Fibroblast of pulmonary artery (primary cell): Measurements from ENCODE around the gene RALGPS1.

Experiments used
- DNase-seq: peaks from one replicate; pipeline ENCODE4 v3.0.0-alpha.2; 2010; ENCODE audit warnings: low read depth
- H3K4me3 ChIP-seq: replicated peaks from 2 replicates; pipeline ENCODE4 v1.5.1; 2011; ENCODE audit warnings: low read depth, mild to moderate bottlenecking, control low read depth, low read length, moderate library complexity
- TF ChIP-seq, protein P1 (sequence below): IDR thresholded peaks from 2 replicates; pipeline ENCODE4 v1.5.1; 2011; ENCODE audit warnings: mild to moderate bottlenecking, control low read depth, low read length, inconsistent platforms; ENCODE audit errors: missing control alignments

Gene RALGPS1

DNA sequence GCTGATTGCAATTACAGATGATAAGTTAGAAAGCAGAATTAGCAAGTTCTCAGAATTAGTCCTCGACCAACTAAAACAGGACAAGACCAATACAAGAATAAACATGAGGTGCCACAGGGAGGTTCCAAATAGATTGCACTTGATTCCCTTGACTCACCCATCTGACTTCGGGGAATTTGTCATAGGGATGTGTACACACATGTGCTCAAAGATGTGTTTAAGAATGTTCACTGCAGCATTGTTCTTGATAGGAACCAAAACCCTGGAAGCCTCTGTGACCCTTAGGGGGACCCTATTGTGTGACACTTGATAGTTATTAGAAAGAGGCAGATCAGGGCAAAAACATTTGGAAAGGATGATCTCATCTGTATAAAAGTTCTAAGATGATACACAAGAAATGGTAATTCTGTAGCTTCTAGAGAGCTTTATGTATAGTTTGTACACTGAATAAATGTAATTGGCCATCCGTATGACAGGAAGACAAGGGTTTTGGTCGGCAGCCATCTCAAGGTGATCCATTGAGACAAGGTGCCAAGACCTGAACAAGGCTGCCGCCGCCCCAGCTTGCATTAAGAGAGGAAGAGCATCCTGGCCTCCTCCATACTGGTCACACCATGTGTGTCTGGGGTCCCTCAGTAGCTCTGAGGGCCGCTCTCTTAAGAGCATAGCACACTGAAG, 301.8 kb downstream of the RALGPS1 start:
- TF ChIP-seq, protein P1, sequence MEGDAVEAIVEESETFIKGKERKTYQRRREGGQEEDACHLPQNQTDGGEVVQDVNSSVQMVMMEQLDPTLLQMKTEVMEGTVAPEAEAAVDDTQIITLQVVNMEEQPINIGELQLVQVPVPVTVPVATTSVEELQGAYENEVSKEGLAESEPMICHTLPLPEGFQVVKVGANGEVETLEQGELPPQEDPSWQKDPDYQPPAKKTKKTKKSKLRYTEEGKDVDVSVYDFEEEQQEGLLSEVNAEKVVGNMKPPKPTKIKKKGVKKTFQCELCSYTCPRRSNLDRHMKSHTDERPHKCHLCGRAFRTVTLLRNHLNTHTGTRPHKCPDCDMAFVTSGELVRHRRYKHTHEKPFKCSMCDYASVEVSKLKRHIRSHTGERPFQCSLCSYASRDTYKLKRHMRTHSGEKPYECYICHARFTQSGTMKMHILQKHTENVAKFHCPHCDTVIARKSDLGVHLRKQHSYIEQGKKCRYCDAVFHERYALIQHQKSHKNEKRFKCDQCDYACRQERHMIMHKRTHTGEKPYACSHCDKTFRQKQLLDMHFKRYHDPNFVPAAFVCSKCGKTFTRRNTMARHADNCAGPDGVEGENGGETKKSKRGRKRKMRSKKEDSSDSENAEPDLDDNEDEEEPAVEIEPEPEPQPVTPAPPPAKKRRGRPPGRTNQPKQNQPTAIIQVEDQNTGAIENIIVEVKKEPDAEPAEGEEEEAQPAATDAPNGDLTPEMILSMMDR, result no peak
- no peak overlapping the region for H3K4me3 ChIP-seq
- no peak for DNase-seq

GRCh38 chr9:127216888-127217217, 302.3 kb downstream of the RALGPS1 start:
- no peak for DNase-seq

GRCh38 chr9:127218818-127219217, 304.2 kb downstream of the RALGPS1 start:
- no peak for DNase-seq
- TF ChIP-seq, protein P1, result no peak
- no peak overlapping the region for H3K4me3 ChIP-seq

More at GRCh38 chr9:127216888-127217217, 302.3 kb downstream of the RALGPS1 start:
- no peak overlapping the region for H3K4me3 ChIP-seq
- TF ChIP-seq, protein P1, result no peak

GRCh38 chr9:127219520-127219919, 304.9 kb downstream of the RALGPS1 start:
- DNase-seq, result no peak
- TF ChIP-seq, protein P1, result no peak

DNA sequence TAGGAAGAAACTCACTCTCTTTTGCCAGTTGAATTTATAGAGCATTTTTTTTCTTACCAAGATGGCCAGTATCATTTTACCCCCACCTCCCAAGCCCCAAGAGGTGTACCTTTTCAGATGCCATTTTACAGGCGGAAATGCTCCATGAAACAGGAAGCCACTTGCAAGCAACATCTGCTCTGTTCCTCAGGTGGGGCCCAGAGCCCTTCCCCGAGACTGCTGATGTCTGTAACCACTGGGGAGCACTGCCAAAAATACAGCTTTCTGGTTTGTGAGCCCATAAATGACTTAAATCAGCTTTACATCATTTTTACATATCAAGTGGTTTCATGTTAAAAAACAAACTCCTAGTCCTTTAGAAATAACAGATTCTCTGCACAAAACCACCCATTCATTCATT, 307.1 kb downstream of the RALGPS1 start:
- H3K4me3 ChIP-seq, result no peak overlapping the region
- no peak for DNase-seq
- TF ChIP-seq, protein P1, result no peak

More at GRCh38 chr9:127219520-127219919, 304.9 kb downstream of the RALGPS1 start:
- no peak overlapping the region for H3K4me3 ChIP-seq

DNA sequence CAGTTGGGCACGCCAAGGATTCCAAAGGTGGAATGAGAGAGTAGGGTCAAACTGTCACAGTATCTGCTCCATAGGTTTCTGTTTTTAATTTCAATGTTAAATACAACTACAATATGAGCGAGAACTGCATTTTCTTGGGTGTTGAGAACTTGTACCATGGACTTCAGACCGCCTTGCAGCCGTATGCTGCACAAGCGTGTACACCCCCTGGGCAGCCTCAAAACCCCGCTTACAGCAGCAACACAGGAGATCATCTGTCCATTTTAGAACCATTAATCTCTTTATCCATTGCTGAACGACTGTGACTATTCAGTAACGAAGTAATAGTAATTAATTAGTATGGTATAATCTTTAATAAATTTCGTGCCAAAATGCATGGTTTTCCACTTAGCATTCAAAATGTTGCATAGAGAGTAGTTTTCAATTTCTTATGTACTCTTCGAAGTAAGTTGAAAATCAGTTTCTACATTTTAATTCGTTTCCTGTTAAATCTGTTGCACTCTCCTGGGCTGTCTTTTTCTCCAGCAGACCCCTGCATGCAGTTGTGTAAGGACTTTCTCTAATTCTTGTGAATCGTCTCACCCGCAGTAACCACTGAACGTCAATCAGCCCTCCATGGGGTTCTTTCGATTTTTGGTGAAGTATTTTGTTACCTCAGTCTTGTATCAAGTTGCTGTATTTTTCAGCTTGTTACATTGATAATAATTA, 308.0 kb downstream of the RALGPS1 start:
- DNase-seq, result no peak
- TF ChIP-seq, protein P1, result no peak
- no peak overlapping the region for H3K4me3 ChIP-seq
